NCI-H526 treated with DMSO at 0.1 percent for 48 hours (cell line): Measurements from ENCODE around the gene EIF4E2.

ENCODE experiments used
- DNase-seq: peaks from one replicate; lab custom pipeline; 2025; lab: John Stamatoyannopoulos, UW

EIF4E2 gene

GRCh38 chr2:232538671-232539070 is 11.8 kb upstream of the EIF4E2 start:
- DNase-seq: no peak

GRCh38 chr2:232539298-232540231 is 10.9 kb upstream of the EIF4E2 start, which contains the start of gene CHRNG:
Gene CHRNG, plus strand, starts transcription at chr2:232539692. Its CDS starts 56 bp downstream, at chr2:232539748.
- no peak for DNase-seq

- DNase-seq: no peak
These were observed 9.9 kb upstream of the EIF4E2 start for GRCh38 chr2:232540441-232541041.

GRCh38 chr2:232541195-232541960 is 9.1 kb upstream of the EIF4E2 start:
- no peak for DNase-seq

- DNase-seq: no peak
These were observed 8.4 kb upstream of the EIF4E2 start for GRCh38 chr2:232541961-232542714.

- no peak for DNase-seq
These were observed 7.6 kb upstream of the EIF4E2 start for GRCh38 chr2:232542715-232543467.

- DNase-seq: no peak
These were observed 7.0 kb upstream of the EIF4E2 start for GRCh38 chr2:232543491-232543890.

- DNase-seq: no peak
These were observed 6.4 kb upstream of the EIF4E2 start for GRCh38 chr2:232543928-232544631.

GRCh38 chr2:232544674-232545073 is 5.8 kb upstream of the EIF4E2 start:
- DNase-seq: no peak

GRCh38 chr2:232545511-232546375 is 4.7 kb upstream of the EIF4E2 start:
- no peak for DNase-seq

- no peak for DNase-seq
These were observed 2.5 kb upstream of the EIF4E2 start for GRCh38 chr2:232547991-232548390.

GRCh38 chr2:232549655-232550353 is 685 bp upstream of the EIF4E2 start:
- DNase-seq: no peak

GRCh38 chr2:232551250-232551638 is 755 bp downstream of the EIF4E2 start:
- DNase-seq: no peak

GRCh38 chr2:232551776-232552175 is 1.3 kb downstream of the EIF4E2 start:
- DNase-seq: no peak

- DNase-seq: no peak
These were observed 5.9 kb downstream of the EIF4E2 start for GRCh38 chr2:232556426-232556825.

- DNase-seq: no peak
These were observed 12.1 kb downstream of the EIF4E2 start for GRCh38 chr2:232562515-232563151.

- no peak for DNase-seq
These were observed 13.1 kb downstream of the EIF4E2 start for GRCh38 chr2:232563580-232563979.

GRCh38 chr2:232567721-232568120 is 17.2 kb downstream of the EIF4E2 start:
- DNase-seq: no peak
